Muscle of back (tissue), 11 donors: ENCODE measurements around the gene SF1. TPM values are rescaled to one million over a fixed set of nuclear protein-coding genes. Genes with fewer than 3 reads are reported as not detected.

Experiments used
- DNase-seq, 3 donors: peaks; one replicate each; pipeline versions ENCODE4 v3.0.0 to v3.0.0-alpha.2; 2013
- polyA plus RNA-seq, 10 donors: library from polyadenylated mRNA; unstranded; fragments of 120-200 nt; gene quantifications; one replicate each; pipeline ENCODE4 v1.2.1, GENCODE V29; 2013; ENCODE audit not compliant: insufficient read length in 10 of 10

SF1 gene
- polyA plus RNA-seq, 10 donors: 158 to 288 (median 220) TPM

DNA sequence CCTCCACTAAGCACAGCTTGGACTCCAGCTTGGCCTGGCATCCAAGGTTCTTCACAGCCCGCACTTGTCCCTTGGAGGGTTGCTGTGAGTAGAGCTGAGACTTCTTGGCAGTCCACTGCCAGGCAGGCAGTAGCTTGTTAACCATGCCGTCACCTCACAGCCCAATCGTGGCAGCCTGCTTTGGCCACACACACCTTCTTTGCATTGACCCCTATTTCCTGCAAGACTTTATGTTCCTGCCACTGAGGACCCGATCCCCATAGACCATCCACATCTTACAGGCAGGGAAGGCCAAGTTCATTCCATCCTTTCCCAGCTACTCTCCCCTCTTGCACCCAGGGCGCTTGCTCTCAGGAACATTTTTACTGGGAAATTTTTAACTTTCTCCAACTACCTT lies 16.1 kb downstream of the SF1 start:
- peak in 1 of 3 donors; percentile 55 for DNase-seq

DNA sequence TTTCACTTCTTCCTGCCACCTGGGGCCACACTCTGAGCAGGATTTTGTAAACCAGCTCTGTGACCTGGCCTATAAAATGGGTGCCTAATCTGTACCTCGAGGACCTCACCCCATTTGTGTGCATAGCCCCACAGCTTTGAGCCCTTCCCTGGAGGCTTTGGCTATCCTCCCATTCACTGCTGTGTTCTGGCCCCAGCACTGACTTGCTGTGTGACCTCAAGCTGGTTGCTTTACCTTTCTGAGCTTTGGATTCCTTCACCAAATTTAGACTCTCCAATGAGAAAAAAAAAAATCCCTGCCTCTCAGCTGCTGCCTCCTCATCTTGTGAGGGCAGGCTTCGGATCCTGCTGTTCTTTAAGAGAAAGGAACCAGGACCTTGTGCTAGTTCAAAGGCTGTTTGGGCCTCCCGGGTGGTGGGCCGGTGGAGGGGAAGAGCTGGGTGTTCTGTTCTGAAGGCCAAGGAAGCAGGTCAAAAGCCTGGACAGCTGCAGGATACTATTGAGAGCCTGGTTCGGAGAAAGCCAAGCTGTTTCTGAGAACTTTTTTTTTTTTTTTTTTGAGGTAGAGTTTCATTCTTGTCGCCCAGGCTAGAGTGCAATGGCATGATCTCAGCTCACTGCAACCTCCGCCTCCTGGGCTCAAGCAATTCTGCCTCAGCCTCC lies 17.5 kb downstream of the SF1 start:
- DNase-seq: no peak

DNA sequence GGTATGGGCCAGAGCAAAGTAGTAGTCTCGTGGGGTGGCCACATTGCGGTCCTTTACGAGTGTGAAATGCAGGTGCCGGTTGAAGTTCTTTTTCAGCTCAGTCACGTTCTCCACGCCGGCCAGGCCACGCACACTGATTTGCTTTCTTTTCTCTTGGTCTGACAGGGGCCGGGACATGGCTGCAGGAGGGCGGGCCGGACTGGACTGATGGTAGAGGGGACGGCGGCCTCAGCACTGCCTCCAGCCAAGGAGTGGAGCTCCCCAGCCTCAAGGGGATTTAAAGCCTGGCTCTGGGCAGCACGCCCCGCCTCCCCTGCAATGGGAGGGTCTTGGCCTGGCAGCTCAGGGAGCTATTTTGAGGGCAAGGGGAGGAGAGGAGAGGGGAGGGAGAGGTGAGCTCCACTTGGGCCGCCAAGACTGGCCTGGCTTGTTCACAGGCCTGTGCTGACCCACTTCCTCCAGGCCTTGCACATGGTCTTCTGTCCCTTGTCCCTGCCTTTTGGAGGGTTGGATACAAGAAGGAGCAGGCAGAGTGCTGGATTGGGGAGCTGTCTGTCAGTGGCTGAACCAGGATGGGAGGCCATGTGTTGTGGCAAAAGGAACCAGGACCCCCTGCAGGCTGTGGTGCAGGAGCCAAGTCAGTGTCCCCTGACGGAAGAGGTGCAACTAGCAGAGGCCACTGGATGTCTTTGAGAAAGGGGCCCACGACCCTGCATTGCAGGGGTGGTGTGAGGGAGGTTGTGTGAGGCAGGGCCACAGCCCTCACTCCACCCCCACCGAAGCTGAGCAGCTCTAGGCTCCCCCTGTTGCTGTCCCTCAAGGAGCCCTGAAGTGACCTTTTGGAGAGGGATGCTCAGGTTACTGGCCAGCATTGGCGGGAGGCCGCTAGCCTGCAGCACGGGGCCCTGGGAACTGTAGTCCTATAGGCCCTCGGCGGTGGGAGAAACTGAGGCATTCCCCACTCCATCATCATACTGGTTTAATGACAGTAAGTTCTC lies 18.3 kb downstream of the SF1 start, which contains the start of gene PYGM:
Gene PYGM (minus strand): TSS at position 253 of the 998 bp plus-strand sequence. CDS start 76 bp downstream, at position 177.
- peak; percentile 83 to 95 (median 89) for DNase-seq

DNA sequence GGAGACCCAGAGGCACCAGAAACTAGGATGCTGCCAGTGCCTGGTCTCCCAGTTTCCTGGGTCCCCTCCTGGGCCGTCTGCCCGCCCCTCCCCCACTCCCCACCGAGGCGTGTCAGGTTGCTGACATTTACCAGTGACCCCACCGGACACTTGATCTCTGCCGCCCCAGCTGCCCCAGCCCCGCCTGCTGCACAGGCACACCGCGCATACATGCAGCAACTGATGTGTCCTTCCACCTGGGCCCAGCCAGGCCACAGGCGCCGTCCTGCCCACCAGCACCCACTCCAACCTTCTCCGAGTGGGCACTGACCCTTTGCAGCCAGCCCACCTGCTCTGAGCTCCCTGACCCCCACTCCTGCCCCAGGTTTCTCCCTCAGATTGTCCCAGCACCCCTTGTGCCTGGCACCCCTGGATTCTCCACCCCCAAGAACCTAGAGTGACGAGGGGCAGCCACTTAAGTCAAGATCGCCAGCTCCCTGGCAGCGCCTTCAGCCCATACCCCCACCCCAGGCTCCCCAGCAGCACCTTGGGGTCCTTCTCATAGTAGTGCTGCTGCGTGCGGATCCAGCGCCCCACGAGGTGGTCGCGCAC lies 19.1 kb downstream of the SF1 start:
- peak in 2 of 3 donors; percentile 27 to 47 for DNase-seq

DNA sequence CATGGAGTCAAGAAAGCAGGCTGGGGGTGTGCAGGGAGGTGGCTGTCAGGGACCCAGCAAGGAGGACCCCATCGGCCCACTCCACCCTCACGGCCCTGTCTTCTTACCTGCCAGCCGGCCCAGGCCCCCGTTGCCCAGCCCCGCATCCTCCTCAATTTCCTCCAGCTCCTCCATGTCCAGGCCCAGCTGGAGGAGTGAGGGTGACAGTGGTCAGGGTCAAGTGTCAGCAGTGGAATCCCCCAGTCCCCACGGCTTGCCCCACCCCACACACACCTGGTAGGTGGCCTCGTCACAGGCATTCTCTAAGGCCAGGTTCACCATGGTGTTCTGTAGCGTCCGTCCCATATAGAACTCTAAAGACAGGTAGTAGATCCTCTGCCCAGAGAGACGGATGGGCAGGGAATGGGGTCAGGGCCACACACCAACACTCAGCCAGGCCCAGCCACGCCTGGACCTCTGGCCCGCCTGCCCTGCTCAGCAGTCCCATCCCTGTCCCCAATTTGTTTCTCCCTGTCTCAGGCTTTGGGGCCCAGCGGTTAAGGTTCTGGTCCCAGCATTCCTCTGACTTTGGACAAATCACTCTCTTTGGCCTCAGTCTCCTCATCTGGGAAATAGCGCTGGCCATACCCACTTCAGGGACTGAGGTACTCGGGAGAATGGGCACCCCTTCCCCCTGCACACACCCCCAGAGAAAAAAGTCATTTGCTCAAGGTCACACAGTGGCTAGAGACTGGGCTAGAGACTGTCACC lies 19.8 kb downstream of the SF1 start:
- no peak for DNase-seq

DNA sequence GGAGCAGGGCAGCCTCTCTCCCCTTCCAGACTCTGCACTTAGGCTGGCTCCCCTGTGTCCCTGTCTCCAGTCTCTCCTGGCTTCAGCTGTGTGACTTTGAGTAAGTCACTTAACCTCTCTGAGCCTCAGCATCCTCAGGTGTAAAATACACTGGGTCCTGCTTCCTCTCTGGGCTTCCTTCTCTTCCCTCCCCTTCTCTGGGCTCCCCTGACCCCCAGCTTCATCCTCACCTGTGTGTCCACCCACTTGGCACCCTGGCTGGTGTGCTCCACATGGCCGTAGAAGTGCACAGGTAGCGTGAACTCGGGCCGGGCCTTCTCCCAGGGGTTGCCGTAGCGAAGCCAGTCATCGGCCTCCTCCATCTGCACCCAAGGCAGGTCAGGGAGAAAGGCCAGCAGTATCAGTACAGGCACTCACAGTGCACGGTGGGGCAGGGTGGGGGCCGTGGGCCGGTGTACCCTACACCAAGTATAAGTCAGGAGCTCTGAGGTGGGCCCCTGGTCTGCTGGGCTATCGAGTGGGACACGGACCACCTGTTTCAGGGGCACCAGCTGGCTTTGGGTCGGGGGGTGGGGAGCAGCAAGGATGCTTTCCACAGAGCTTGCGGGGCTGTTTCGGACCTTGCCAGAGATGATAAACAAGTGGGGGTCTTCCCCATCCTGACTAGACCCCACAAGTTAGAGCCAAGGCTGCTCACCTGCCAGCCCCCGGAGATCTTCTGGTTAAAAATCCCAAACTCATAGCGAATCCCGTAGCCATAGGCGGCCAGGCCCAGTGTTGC lies 20.6 kb downstream of the SF1 start:
- no peak for DNase-seq

DNA sequence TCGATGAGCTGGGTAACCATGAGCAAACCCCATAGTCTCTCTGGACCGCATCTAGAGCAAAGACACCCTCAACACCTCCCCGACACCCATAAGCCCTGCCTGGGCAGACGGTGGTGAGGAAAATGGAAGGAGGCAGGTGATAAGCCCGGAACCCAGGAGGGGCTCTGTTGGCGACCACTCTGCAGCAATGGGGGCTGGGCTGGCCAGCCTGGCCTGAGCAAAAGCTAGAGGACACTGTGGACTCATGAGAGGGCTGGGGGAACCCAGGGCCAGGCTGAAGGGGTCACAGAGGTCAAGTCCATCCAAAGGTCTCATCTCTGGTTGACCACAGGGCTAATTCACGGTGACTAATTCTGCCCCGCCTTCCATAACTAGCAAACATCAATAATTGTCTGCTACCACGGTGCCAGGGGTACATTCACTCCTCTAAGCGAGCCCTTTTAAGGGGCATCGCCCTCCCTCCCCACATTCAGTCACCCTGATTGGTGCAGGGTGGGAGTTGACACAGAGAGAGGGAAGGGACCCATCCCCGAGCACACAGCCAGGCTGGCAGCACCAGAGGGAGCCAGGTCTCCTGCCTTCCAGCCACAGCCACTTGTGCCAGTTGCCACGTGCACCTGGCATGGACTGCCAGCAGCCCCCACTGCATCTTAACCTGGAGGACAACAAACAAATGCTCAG lies 22.5 kb downstream of the SF1 start:
- no peak for DNase-seq

DNA sequence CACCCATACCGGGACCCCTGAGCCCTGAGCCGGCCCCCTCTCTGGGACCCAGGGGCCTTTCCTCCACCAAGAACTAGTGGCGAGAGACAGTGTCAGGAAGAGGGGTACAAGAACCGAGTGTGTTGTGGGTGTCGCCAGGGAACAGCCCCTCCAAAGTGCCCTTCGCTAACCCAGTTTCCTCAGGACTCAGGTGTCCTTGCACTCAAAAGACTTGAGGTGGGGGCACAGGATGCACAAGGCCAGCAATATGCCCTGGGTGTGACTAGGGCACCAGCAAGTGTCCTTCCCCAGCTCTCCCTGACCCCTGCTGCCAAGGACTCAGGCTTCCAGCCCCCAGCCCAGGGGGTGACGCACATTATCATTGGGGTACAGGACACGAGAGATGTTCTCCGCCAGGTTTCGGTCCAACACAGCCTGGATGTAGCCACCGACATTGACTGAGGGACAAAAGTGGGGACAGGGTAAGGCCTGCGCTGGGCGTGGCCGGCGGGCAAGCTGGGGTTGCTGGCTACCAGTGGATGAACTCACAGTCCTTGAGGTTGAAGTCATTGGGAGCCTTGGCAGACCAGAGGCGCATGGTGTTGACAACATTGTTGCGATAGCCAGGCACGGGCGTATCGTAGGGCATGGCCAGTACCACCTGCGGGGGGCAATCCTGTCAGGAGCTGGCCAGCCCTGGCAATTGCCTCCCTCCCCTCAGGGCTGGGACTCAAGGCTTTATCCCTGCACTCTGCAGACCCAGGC lies 23.3 kb downstream of the SF1 start:
- no peak for DNase-seq

DNA sequence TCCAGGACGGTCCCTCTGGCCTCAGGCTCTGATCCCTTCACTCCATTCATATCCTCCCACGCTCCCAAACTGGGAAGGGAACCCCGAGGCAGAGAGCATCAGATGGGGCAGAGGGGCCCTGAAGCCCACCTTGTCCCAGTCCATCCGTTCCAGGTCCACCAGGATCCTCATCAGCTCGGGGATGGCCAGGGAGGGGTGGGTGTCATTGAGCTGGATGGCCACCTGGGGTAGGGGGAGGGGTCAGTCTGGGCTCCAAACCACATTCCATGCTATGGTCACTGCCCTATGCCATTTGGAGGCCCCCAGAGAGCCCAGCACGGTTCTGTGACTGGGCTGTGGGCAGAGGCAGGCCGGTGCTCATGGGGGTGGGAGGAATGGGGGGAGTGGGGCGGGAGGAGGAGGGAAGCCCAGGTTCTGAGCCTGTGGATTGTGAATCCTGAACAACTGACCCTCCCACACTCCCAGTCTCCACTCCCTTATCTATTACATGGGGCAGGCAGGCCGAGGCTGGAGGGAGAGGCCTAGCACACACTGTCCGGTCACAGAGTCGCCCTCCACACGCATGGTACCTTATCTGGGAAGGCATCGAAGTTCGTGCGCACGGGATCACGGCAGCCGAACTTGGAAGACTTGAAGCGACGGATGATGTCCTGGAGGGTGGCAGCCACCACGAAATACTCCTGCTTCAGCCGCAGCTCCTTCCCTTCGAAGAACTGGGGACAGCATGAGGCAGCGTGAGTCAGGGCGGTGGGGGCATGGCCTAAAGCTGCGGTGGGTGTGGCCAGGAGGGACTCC lies 24.0 kb downstream of the SF1 start:
- DNase-seq: no peak

DNA sequence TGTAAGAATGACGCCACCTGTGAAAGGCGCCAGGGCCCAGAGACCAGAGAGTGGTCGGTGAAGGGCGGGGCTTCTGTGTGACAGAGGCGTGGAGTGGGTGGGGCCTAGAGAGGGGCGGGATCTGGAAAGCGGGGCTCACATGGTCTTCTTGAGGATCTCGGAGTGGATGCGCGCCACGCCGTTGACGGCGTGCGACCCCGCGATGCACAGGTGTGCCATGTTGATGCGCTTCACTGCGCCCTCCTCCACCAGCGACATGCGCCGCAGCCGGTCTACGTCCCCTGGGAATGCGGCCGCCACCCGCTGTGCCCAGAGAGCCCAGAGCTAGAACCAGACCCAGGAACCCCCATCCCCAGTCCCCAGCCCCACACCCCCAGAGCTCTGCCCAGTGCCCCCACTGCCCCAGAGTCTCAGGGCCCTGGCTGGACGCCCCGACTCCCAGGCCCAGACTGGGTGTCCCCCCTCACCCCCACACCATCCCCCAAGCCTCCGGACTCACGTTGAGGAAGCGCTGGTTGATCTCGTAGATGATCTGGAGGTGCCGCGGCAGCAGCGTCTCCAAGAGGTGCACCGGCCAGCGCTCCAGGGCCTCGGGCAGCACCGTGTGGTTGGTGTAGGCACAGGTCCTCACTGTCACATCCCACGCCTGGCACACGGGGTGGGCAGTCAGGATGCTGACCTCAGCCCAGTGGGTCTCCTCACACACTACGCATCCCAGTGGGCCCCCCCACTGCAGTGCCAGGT lies 24.8 kb downstream of the SF1 start:
- no peak for DNase-seq

DNA sequence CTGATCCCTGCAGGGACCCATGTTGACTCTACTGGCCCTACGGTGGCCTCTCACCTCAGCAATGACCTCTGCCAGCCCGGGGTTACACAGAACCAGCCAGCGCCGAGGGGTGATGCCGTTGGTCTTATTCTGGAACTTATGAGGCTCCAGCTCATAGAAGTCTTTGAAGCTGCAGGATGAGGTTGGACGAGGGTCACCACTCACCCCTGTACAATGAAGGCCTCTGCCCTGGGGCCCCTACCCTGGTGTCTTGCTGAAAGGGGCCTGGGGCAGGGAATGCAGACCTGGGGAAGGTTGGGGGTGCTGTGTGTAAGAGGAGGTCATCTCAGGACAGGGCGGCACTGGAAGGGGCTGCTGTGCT lies 25.3 kb downstream of the SF1 start:
- no peak for DNase-seq

DNA sequence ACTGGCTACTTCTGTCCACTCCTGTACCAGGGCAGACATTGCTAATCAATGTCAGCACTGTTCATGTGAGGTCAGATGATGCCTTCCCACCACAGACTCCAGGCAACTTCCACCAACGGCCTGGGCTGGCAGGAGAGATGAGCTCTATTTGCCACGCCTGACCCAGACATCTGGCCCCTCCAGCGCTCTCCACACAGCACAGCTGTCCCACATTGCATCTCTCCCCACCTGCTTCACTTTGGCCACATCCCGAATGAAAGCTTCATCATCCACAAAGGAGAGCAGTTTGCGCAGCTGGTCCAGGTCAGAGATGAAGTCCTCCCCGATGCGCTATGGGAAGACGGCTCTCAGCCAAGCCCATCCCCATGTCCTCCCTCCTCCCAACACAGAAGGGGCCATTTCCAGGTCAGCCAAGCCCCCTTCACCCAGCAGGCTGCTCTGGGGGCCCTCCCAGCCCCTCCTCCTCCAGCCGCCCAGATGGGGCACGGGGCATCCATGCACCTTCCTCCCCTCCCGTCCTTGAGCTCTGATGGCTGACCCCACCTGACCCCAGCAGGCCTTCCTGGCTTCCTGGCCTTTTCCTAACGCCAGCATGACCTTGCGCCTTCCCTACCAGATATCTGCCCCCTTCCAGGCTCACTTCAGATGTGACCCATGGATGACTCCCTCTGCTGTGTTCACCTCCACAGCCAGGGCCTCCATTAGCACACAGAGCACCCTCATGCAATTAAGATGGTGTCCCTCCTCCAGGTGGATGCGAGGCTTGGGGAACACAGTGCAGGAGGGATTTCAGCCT lies 26.0 kb downstream of the SF1 start:
- peak in 1 of 3 donors; percentile 49 for DNase-seq

DNA sequence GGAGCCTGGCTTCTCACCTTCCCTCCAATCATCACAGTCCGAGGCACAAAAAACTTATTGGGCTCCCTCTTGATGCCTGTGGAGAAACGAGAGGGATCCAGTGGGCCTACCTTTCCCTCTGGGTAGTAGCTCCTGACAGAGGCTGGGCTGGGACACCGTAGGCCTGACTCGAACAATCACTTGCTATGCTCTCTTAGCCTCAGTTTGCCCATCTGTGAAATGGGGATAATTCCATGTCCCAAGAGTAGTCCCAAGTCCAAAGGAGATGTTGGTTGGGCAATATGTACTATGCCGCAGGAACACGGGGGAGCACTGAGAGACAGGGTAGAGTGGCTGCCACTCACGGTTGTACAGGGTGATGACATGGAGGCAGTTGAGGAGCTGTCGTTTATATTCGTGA lies 26.8 kb downstream of the SF1 start:
- DNase-seq: no peak

DNA sequence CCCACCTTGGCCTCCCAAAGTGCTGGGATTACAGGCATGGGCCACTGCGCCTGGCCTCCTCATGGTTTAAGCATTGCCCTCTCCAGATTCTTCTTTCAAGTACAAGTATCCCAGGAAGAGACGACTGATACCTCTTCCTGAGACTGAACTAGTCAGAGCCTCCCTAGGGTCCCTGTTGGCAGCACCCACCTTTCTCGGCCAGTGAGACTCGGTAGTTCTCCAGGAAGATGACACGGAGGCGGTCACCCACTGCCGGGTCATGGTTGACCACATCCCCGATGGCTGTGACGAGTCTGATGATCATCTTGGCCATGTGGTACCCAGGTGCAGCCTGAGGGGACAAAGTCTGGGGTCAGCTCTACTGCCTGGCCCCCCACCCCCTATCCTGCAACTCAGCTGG lies 27.2 kb downstream of the SF1 start:
- DNase-seq: no peak

DNA sequence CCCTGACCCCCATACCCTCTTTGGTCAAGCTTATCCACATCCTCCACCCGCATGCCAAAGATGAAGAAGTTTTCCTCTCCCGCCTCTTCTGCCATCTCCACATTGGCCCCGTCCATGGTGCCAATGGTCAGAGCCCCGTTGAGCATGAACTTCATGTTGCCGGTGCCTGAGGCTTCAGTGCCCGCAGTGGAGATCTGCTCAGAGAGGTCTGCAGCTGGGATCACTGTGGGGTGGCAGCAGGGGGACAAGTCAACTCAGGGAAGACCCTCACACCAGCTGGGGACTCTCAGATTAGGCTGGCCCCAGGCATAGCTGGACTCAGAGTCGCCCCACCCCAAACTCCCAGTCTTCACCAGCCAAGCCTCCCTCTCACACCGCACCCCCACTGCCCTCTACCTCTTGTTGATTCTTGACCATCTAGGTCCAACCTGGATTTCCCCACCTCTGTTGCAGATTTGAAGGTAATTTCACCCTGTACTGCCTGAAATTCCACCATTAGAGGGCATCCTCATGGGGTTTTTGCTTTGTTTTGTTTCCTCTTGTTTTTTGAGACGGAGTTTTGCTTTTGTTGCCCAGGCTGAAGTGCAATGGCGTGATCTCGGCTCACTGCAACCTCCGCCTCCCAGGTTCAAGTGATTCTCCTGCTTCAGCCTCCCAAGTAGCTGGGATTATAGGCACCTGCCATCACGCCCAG lies 27.8 kb downstream of the SF1 start:
- no peak for DNase-seq

DNA sequence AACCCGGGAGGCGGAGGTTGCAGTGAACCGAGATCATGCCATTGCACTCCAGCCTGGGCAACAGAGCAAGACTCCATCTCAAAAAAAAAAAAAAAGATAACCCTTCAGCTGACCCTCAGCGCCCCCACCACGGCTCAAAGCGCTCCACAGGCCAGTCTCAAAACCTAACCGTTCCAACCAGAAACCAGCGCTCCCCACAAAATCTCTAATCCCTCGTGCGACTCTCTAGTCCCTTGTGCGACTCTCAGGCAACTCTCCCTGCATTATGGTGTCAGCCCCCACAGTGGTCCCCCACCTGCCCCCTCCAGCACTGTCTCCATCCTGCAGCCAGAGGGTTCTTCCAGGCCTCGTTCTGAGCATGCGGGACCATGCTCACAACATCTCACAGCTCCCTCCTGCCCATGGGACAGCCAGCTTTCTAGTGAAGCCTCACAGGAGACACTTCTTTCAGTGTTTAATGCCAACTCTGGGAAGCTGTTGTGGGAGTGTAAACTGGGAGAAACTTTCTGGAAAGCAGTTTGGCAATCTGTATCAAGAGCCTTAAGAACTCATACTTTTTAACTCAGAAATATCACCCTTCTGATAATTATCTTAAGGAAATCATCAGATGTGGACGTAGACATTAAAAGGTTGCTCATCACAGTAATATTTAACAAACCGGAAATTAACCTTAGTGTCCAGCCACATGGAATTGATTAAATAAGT lies 30.2 kb downstream of the SF1 start:
- DNase-seq: peak in 2 of 3 donors; percentile 50 to 61
